NCI-H2227 (cell line): ENCODE measurements around the gene SERINC2.
A peak's percentile ranks its signal among the peaks of the same experiment; 100 is the strongest.

ENCODE experiments used
- DNase-seq: peaks from one replicate; lab custom pipeline; 2025; ENCODE audit not compliant: unreplicated experiment; lab: John Stamatoyannopoulos, UW

The SERINC2 gene

GRCh38 chr1:31412732-31413404 lies at the start of gene SERINC2:
TSS of gene SERINC2 (plus strand) at chr1:31413213. CDS start at chr1:31413266, 53 bp downstream.
- DNase-seq: peak; percentile 36

- no peak for DNase-seq
Measured at GRCh38 chr1:31364561-31365250, 48.3 kb upstream of the SERINC2 start.

- DNase-seq: no peak
Measured at GRCh38 chr1:31366796-31367195, 46.2 kb upstream of the SERINC2 start.

- no peak for DNase-seq
Measured at GRCh38 chr1:31368611-31369107, 44.4 kb upstream of the SERINC2 start.

GRCh38 chr1:31370021-31370420 lies 43.0 kb upstream of the SERINC2 start:
- no peak for DNase-seq

- DNase-seq: no peak
Measured at GRCh38 chr1:31370565-31370964, 42.4 kb upstream of the SERINC2 start.

GRCh38 chr1:31371121-31371959 lies 41.7 kb upstream of the SERINC2 start:
- DNase-seq: no peak

- DNase-seq: no peak
Measured at GRCh38 chr1:31372051-31372450, 41.0 kb upstream of the SERINC2 start.

- no peak for DNase-seq
Measured at GRCh38 chr1:31372751-31373055, 40.3 kb upstream of the SERINC2 start.

- DNase-seq: peak; percentile 81
Measured at GRCh38 chr1:31373056-31373896, 39.7 kb upstream of the SERINC2 start, which contains the start of gene FABP3. TSS of gene FABP3 (minus strand) at chr1:31373076. CDS start at chr1:31373014, 62 bp downstream.

- no peak for DNase-seq
Measured at GRCh38 chr1:31373897-31374486, 39.0 kb upstream of the SERINC2 start.

GRCh38 chr1:31374511-31375196 lies 38.4 kb upstream of the SERINC2 start:
- DNase-seq: no peak

GRCh38 chr1:31376375-31377134 lies 36.5 kb upstream of the SERINC2 start:
- DNase-seq: peak; percentile 88

- no peak for DNase-seq
Measured at GRCh38 chr1:31377364-31377863, 35.6 kb upstream of the SERINC2 start.

- DNase-seq: no peak
Measured at GRCh38 chr1:31378001-31378400, 35.0 kb upstream of the SERINC2 start.

GRCh38 chr1:31380181-31380580 lies 32.8 kb upstream of the SERINC2 start:
- DNase-seq: no peak

- no peak for DNase-seq
Measured at GRCh38 chr1:31381394-31382294, 31.4 kb upstream of the SERINC2 start.
